K562 (cell line): Measurements from ENCODE around the gene GNAI2.

Experiments
- ARNT ChIP-seq, 2 experiments: fragments of 450-650 bp; IDR thresholded peaks; 2 replicates each; pipeline ENCODE4 v1.6.1; 2016; ENCODE audit warnings: mild to moderate bottlenecking in 1 of 2
- ATF7 ChIP-seq: fragments of 450-650 bp; IDR thresholded peaks from 2 replicates; pipeline ENCODE4 v1.7.1; 2014; ENCODE audit warnings: mild to moderate bottlenecking, moderate library complexity
- CEBPB ChIP-seq: fragments of 450-650 bp; IDR thresholded peaks from 2 replicates; pipeline ENCODE4 v1.6.1; 2016; ENCODE audit warnings: missing genetic modification characterization, missing compliant biosample characterization
- CHD2 ChIP-seq: IDR thresholded peaks from 2 replicates; pipeline ENCODE4 v1.6.1; 2011; ENCODE audit warnings: low read depth, low read length
- KAT7 ChIP-seq: sonication (generic); formaldehyde crosslinking; IDR thresholded peaks from 2 replicates; pipeline ENCODE4 v1.8.0; 2022; ENCODE audit warnings: missing genetic modification reagents, mild to moderate bottlenecking, borderline replicate concordance
- POLR2A ChIP-seq: fragments of 450-650 bp; conservative IDR thresholded peaks from 2 replicates; pipeline ENCODE4 v1.6.1; 2016
- RBBP5 ChIP-seq: fragments of 200-600 bp; sonication (generic); IDR thresholded peaks from 2 replicates; pipeline ENCODE4 v1.6.1; 2012; ENCODE audit warnings: borderline replicate concordance, mild to moderate bottlenecking, low read length, control low read depth, inconsistent platforms; ENCODE audit not compliant: insufficient read depth, poor library complexity, severe bottlenecking
- RBM22 ChIP-seq: fragments of 200-400 bp; formaldehyde crosslinking; IDR thresholded peaks from 2 replicates; pipeline ENCODE4 v1.6.1; 2018; ENCODE audit warnings: low read length, low read depth; ENCODE audit not compliant: poor library complexity, severe bottlenecking
- SP1 ChIP-seq: sonication (generic); formaldehyde crosslinking; IDR thresholded peaks from 2 replicates; pipeline ENCODE4 v1.8.1; 2022; ENCODE audit warnings: mild to moderate bottlenecking, missing genetic modification reagents
- TBL1XR1 ChIP-seq, 2 experiments: IDR thresholded peaks; 2 replicates each; pipeline ENCODE4 v1.6.1; 2012; ENCODE audit warnings: improper control_type of control experiment in 2 of 2, low read length in 2 of 2, mild to moderate bottlenecking in 1 of 2
- TBP ChIP-seq: optimal IDR thresholded peaks from 2 replicates; pipeline ENCODE3; 2011; ENCODE audit warnings: low read depth, low read length, improper control_type of control experiment
- TF ChIP-seq, protein P1 (sequence below), 3 experiments: IDR thresholded peaks in 2 of 3; conservative IDR thresholded peaks in 1 of 3; 2 replicates each; pipeline ENCODE4 v1.5.1; 2011 to 2012; ENCODE audit warnings: low read length in 3 of 3, mild to moderate bottlenecking in 3 of 3, control low read depth in 2 of 3, improper control_type of control experiment in 1 of 3, inconsistent platforms in 1 of 3, low read depth in 1 of 3, mixed read lengths in 1 of 3, moderate library complexity in 1 of 3; ENCODE audit not compliant: insufficient read depth in 2 of 3
- TF ChIP-seq, protein P2 (sequence below): sonication (generic); formaldehyde crosslinking; IDR thresholded peaks from 2 replicates; pipeline ENCODE4 v1.9.0; 2022; ENCODE audit warnings: mild to moderate bottlenecking, missing genetic modification reagents
- TF ChIP-seq, protein P3 (sequence below): fragments of 450-650 bp; IDR thresholded peaks from 2 replicates; pipeline ENCODE4 v1.6.1; 2017; ENCODE audit warnings: antibody characterized with exemption, mild to moderate bottlenecking

DNA sequence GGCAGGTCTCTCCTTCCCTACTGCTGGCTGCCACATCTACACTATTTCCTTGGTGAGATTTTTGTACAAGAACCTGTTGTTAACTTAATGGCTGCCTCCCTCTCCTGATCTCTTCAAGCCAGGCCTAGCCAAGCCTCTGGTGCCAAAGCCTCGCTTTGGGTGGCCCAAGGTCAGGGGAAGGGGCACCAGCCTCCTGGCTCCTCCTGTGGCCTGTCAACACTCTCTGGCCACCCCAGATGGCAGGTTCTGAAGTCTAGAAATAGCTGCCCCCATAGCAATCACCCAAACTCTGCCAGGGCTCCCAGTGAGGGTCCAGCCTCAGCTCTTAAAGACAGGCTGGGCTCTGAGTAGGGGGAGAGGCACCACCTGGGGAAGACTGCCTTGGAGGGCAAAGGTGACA lies 51.3 kb downstream of the GNAI2 start:
- TF ChIP-seq CHD2 (no peak), RBM22 (no peak), ATF7 (no peak), ARNT (IDR thresholded peaks at IDR 0.05) (no peak), KAT7 (CRISPR knock-in tag) (no peak), TBP (no peak), TBL1XR1 (IDR thresholded peaks at IDR 0.05; ENCODE audit: low read length in 2 of 2) (no peak), CEBPB (no peak), SP1 (CRISPR knock-in tag) (no peak), POLR2A (no peak), RBBP5 (no peak)
- TF ChIP-seq, protein P1, sequence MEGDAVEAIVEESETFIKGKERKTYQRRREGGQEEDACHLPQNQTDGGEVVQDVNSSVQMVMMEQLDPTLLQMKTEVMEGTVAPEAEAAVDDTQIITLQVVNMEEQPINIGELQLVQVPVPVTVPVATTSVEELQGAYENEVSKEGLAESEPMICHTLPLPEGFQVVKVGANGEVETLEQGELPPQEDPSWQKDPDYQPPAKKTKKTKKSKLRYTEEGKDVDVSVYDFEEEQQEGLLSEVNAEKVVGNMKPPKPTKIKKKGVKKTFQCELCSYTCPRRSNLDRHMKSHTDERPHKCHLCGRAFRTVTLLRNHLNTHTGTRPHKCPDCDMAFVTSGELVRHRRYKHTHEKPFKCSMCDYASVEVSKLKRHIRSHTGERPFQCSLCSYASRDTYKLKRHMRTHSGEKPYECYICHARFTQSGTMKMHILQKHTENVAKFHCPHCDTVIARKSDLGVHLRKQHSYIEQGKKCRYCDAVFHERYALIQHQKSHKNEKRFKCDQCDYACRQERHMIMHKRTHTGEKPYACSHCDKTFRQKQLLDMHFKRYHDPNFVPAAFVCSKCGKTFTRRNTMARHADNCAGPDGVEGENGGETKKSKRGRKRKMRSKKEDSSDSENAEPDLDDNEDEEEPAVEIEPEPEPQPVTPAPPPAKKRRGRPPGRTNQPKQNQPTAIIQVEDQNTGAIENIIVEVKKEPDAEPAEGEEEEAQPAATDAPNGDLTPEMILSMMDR (IDR thresholded peaks at IDR 0.05 in 2 of 3, conservative IDR thresholded peaks at IDR 0.05 in 1 of 3; ENCODE audit: insufficient read depth in 2 of 3, low read depth in 1 of 3, low read length in 3 of 3): no peak
- TF ChIP-seq, protein P2, sequence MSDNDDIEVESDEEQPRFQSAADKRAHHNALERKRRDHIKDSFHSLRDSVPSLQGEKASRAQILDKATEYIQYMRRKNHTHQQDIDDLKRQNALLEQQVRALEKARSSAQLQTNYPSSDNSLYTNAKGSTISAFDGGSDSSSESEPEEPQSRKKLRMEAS: no peak
- TF ChIP-seq, protein P3, sequence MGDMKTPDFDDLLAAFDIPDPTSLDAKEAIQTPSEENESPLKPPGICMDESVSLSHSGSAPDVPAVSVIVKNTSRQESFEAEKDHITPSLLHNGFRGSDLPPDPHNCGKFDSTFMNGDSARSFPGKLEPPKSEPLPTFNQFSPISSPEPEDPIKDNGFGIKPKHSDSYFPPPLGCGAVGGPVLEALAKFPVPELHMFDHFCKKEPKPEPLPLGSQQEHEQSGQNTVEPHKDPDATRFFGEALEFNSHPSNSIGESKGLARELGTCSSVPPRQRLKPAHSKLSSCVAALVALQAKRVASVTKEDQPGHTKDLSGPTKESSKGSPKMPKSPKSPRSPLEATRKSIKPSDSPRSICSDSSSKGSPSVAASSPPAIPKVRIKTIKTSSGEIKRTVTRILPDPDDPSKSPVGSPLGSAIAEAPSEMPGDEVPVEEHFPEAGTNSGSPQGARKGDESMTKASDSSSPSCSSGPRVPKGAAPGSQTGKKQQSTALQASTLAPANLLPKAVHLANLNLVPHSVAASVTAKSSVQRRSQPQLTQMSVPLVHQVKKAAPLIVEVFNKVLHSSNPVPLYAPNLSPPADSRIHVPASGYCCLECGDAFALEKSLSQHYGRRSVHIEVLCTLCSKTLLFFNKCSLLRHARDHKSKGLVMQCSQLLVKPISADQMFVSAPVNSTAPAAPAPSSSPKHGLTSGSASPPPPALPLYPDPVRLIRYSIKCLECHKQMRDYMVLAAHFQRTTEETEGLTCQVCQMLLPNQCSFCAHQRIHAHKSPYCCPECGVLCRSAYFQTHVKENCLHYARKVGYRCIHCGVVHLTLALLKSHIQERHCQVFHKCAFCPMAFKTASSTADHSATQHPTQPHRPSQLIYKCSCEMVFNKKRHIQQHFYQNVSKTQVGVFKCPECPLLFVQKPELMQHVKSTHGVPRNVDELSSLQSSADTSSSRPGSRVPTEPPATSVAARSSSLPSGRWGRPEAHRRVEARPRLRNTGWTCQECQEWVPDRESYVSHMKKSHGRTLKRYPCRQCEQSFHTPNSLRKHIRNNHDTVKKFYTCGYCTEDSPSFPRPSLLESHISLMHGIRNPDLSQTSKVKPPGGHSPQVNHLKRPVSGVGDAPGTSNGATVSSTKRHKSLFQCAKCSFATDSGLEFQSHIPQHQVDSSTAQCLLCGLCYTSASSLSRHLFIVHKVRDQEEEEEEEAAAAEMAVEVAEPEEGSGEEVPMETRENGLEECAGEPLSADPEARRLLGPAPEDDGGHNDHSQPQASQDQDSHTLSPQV: no peak
